Suprapubic skin (tissue), 3 donors: ENCODE measurements around the gene PRRC1.

Experiments
- POLR2A ChIP-seq, 2 donors: fragments of 450-650 bp; IDR thresholded peaks; one replicate each; pipeline ENCODE4 v1.6.1; 2017; ENCODE audit warnings: antibody characterized with exemption in 2 of 2, mild to moderate bottlenecking in 2 of 2, moderate library complexity in 2 of 2
- TF ChIP-seq, protein P1 (sequence below), 2 donors: fragments of 200-600 bp in 1 of 2; fragments of 450-650 bp in 1 of 2; sonication (generic) in 1 of 2; IDR thresholded peaks; one replicate each; pipeline ENCODE4 v1.5.1; 2016 to 2019; ENCODE audit warnings: antibody characterized with exemption in 2 of 2, mild to moderate bottlenecking in 1 of 2, moderate library complexity in 1 of 2

DNA sequence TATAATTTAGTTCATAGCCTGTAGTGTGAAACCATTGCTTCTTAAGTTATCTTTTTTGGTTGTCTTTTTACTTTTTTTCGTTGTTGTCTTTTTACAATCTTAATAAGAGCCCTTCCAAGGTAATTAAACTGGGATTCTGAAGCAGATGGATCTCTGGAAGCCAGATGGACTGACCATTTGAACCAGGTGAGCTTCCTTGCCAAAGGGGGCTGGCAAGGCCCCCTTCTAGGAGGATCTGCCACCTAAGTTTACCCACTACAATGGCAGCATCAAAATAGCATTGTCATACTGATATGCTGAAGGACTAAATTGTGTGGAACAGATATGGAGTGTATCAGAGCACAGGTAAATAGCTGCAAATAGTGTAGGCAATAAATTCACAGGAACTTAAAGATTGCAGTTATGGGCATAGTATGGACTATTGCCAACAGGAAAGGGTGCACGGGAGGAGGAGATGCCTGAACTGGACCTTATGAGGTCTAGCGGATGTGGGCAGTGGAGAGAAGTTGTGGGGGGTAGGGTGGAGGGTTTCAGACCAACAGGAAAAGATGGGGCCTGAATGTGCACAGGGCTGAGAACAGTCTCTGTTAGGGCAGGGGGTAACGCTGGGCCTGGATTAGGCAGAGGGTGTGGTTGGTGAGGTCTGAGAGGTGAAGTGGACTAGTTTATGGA is 69.9 kb downstream of the PRRC1 start:
- TF ChIP-seq POLR2A (IDR thresholded peaks at IDR 0.05), result no peak
- TF ChIP-seq, protein P1, sequence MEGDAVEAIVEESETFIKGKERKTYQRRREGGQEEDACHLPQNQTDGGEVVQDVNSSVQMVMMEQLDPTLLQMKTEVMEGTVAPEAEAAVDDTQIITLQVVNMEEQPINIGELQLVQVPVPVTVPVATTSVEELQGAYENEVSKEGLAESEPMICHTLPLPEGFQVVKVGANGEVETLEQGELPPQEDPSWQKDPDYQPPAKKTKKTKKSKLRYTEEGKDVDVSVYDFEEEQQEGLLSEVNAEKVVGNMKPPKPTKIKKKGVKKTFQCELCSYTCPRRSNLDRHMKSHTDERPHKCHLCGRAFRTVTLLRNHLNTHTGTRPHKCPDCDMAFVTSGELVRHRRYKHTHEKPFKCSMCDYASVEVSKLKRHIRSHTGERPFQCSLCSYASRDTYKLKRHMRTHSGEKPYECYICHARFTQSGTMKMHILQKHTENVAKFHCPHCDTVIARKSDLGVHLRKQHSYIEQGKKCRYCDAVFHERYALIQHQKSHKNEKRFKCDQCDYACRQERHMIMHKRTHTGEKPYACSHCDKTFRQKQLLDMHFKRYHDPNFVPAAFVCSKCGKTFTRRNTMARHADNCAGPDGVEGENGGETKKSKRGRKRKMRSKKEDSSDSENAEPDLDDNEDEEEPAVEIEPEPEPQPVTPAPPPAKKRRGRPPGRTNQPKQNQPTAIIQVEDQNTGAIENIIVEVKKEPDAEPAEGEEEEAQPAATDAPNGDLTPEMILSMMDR (IDR thresholded peaks at IDR 0.05), result no peak
